ENCODE data around the gene XBP1. TPM values are rescaled to one million over a fixed set of nuclear protein-coding genes. Genes with fewer than 3 reads are reported as not detected.

The XBP1 gene
- total and polyA plus RNA-seq, 2 of the 8 experiments (the other 6 are each of a cell fraction or from before 2014, with no cell fraction given): 99.8 to 131 TPM

DNA sequence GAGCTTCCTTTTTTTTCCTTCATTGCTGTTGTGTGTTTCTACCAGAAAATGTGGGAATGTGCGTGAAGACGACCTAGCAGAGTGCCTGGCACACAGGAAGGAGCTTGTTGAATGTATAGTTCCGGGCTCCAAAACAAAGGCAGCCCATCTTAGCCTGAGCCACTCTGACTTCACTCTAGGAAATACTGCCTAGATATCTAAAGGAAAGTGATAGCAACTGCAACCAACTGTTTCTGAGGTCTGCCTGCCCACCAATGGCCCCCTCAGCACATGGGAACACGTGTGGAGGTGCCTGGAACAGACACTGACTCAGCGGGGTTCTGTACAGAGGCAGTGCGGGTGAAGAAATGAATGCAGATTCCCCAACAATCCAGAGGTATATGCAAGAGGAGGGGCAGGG, 14.7 kb upstream of the XBP1 start (continued):
- TF ChIP-seq, protein P1, sequence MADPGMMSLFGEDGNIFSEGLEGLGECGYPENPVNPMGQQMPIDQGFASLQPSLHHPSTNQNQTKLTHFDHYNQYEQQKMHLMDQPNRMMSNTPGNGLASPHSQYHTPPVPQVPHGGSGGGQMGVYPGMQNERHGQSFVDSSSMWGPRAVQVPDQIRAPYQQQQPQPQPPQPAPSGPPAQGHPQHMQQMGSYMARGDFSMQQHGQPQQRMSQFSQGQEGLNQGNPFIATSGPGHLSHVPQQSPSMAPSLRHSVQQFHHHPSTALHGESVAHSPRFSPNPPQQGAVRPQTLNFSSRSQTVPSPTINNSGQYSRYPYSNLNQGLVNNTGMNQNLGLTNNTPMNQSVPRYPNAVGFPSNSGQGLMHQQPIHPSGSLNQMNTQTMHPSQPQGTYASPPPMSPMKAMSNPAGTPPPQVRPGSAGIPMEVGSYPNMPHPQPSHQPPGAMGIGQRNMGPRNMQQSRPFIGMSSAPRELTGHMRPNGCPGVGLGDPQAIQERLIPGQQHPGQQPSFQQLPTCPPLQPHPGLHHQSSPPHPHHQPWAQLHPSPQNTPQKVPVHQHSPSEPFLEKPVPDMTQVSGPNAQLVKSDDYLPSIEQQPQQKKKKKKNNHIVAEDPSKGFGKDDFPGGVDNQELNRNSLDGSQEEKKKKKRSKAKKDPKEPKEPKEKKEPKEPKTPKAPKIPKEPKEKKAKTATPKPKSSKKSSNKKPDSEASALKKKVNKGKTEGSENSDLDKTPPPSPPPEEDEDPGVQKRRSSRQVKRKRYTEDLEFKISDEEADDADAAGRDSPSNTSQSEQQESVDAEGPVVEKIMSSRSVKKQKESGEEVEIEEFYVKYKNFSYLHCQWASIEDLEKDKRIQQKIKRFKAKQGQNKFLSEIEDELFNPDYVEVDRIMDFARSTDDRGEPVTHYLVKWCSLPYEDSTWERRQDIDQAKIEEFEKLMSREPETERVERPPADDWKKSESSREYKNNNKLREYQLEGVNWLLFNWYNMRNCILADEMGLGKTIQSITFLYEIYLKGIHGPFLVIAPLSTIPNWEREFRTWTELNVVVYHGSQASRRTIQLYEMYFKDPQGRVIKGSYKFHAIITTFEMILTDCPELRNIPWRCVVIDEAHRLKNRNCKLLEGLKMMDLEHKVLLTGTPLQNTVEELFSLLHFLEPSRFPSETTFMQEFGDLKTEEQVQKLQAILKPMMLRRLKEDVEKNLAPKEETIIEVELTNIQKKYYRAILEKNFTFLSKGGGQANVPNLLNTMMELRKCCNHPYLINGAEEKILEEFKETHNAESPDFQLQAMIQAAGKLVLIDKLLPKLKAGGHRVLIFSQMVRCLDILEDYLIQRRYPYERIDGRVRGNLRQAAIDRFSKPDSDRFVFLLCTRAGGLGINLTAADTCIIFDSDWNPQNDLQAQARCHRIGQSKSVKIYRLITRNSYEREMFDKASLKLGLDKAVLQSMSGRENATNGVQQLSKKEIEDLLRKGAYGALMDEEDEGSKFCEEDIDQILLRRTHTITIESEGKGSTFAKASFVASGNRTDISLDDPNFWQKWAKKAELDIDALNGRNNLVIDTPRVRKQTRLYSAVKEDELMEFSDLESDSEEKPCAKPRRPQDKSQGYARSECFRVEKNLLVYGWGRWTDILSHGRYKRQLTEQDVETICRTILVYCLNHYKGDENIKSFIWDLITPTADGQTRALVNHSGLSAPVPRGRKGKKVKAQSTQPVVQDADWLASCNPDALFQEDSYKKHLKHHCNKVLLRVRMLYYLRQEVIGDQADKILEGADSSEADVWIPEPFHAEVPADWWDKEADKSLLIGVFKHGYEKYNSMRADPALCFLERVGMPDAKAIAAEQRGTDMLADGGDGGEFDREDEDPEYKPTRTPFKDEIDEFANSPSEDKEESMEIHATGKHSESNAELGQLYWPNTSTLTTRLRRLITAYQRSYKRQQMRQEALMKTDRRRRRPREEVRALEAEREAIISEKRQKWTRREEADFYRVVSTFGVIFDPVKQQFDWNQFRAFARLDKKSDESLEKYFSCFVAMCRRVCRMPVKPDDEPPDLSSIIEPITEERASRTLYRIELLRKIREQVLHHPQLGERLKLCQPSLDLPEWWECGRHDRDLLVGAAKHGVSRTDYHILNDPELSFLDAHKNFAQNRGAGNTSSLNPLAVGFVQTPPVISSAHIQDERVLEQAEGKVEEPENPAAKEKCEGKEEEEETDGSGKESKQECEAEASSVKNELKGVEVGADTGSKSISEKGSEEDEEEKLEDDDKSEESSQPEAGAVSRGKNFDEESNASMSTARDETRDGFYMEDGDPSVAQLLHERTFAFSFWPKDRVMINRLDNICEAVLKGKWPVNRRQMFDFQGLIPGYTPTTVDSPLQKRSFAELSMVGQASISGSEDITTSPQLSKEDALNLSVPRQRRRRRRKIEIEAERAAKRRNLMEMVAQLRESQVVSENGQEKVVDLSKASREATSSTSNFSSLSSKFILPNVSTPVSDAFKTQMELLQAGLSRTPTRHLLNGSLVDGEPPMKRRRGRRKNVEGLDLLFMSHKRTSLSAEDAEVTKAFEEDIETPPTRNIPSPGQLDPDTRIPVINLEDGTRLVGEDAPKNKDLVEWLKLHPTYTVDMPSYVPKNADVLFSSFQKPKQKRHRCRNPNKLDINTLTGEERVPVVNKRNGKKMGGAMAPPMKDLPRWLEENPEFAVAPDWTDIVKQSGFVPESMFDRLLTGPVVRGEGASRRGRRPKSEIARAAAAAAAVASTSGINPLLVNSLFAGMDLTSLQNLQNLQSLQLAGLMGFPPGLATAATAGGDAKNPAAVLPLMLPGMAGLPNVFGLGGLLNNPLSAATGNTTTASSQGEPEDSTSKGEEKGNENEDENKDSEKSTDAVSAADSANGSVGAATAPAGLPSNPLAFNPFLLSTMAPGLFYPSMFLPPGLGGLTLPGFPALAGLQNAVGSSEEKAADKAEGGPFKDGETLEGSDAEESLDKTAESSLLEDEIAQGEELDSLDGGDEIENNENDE (IDR thresholded peaks at IDR 0.05; ENCODE audit: insufficient replicate concordance, low read length): no peak
- no peak for TF ChIP-seq SAP30 (IDR thresholded peaks at IDR 0.05; ENCODE audit: insufficient read depth, insufficient replicate concordance, low read length)
- no peak for TF ChIP-seq BRCA1 (IDR thresholded peaks at IDR 0.05; ENCODE audit: low read depth, low read length)

Data from H1 (cell line).